GM11168 (cell line): ENCODE data around the gene ATXN7L1.
"Not testable (repeated sequence)": the region's sequence is repeated elsewhere in the genome, so short reads cannot be mapped to it uniquely, and the experiment has no call there.

Source experiments
- in situ Hi-C: fragments of 300-500 bp; cut with MboI; formaldehyde crosslinking; loops from one replicate; pipeline ENCODE4 v1.12.0; 2022; ENCODE audit warnings: low sequenced_read_pairs; ENCODE audit not compliant: unreplicated experiment

The ATXN7L1 gene

GRCh38 chr7:105807448-105807762 lies 69.0 kb downstream of the ATXN7L1 start:
- in situ Hi-C loops: no loop called here

GRCh38 chr7:105806592-105807447 lies 69.6 kb downstream of the ATXN7L1 start:
- in situ Hi-C loops: no loop called here

- in situ Hi-C loops: no loop called here
Observed at GRCh38 chr7:105805447-105806019, 70.9 kb downstream of the ATXN7L1 start.

- in situ Hi-C loops: no loop called here
Observed at GRCh38 chr7:105803429-105803736, 73.0 kb downstream of the ATXN7L1 start.

GRCh38 chr7:105802604-105803428 lies 73.6 kb downstream of the ATXN7L1 start:
- in situ Hi-C loops: no loop called here

- in situ Hi-C loops: no loop called here
Observed at GRCh38 chr7:105800849-105801534, 75.4 kb downstream of the ATXN7L1 start.

- in situ Hi-C loops: no loop called here
Observed at GRCh38 chr7:105800442-105800841, 76.0 kb downstream of the ATXN7L1 start.

GRCh38 chr7:105799677-105800076 lies 76.7 kb downstream of the ATXN7L1 start:
- in situ Hi-C loops: no loop called here

GRCh38 chr7:105799006-105799405 lies 77.4 kb downstream of the ATXN7L1 start:
- in situ Hi-C loops: no loop called here

- in situ Hi-C loops: no loop called here
Observed at GRCh38 chr7:105797652-105798051, 78.7 kb downstream of the ATXN7L1 start.

GRCh38 chr7:105796365-105796764 lies 80.0 kb downstream of the ATXN7L1 start:
- in situ Hi-C loops: no loop called here

- in situ Hi-C loops: no loop called here
Observed at GRCh38 chr7:105794741-105795729, 81.4 kb downstream of the ATXN7L1 start.

GRCh38 chr7:105792488-105793370 lies 83.7 kb downstream of the ATXN7L1 start:
- in situ Hi-C loops: no loop called here

GRCh38 chr7:105791926-105792325 lies 84.5 kb downstream of the ATXN7L1 start:
- in situ Hi-C loops: no loop called here

- in situ Hi-C loops: no loop called here
Observed at GRCh38 chr7:105790996-105791395, 85.4 kb downstream of the ATXN7L1 start.

GRCh38 chr7:105790452-105790851 lies 85.9 kb downstream of the ATXN7L1 start:
- in situ Hi-C loops: not testable (repeated sequence)

GRCh38 chr7:105788816-105789349 lies 87.5 kb downstream of the ATXN7L1 start:
- in situ Hi-C loops: no loop called here

- in situ Hi-C loops: no loop called here
Observed at GRCh38 chr7:105788356-105788755, 88.0 kb downstream of the ATXN7L1 start.
